HG02885 (cell line): Measurements from ENCODE around the gene PIP4K2A.

ENCODE experiments used
- ATAC-seq: cut with Tn5 transposase; IDR thresholded peaks from one replicate; pipeline ENCODE4 v1.9.1; 2021; ENCODE audit warnings: mild to moderate bottlenecking; ENCODE audit not compliant: unreplicated experiment, poor library complexity

PIP4K2A gene

DNA sequence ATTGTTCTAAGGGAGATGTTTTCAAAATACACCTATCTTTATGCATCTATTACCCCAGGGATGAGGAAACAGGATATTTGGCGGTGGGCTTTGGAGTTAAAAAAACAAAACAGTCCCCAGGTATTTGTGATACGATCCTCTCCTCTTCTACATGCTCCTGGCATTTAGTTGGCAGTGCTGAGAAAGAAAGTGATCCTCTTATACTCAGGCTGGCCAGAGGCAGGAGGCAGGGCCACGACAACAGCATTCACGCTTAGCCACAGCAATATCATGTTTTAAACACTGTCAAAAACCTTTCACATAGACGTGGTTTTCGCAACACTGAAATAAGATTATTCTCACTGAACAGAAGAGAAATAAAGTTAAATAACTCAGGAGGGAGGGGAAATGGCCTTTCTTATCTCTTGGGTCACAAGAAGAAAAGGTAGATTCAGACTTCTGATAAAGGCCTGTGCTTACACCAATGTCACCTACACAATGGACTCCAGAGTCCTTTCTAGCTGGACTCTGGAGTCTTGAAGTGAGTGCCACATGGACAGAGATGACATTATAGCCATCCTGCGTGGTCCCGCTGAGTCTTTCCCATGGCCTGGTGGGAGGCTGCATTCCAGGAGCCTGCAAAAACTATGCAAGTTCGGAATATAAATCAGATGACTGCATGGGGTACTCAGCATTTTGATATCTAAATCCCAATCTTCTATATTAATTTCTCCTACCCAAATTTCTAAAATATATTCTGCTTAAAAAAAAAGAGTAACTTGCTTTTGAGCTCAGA lies 88.7 kb downstream of the PIP4K2A start:
- no peak for ATAC-seq

DNA sequence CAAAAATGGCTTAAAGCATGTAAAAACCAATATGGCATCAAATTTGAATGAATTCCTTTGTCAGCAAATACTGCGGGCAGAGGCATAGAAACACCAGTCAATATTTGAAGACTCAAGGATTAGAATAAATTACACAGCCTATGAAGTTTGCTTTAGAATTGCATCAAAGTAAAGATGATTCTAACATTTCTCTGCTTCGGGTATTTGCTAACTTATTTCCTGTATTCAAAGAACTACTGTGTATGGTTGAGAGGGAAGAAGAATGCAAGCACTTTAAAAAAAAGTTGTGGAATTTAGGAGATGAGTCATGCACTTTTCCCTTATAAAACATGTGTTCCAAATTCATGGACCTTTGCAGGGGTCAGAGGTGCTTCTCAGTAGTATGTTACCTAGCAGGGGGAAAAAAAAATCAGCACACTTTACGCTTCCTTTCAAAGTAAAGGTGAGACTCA lies 90.1 kb downstream of the PIP4K2A start:
- ATAC-seq = no peak

DNA sequence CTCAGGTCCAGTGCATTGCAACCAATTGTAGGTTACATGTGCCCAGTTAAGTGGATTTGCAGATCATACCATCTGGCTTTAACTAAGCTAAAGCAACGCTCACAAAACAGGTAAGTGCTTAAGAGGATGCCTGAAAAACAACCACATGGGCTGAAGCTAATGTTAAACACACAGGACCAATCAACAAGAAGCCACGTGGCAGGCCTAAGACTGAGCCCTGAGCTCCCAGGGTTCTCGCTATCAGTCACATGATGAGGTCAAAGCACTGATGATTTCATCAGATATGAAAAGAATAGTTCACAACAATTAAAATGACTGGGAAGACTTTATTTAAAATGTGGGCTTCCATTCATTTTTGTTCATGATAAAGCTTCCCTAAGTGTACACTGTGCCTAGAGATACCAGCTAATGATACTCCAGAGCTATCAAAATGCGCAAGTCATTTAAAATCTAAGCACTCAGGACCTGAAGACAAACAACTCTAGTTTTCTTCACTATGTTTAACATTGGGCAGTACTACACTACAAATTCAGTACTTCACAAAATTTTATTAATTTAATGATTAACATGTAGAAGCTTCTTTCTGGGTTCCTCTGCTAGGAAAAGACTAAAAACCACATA lies 90.6 kb downstream of the PIP4K2A start:
- ATAC-seq = no peak

DNA sequence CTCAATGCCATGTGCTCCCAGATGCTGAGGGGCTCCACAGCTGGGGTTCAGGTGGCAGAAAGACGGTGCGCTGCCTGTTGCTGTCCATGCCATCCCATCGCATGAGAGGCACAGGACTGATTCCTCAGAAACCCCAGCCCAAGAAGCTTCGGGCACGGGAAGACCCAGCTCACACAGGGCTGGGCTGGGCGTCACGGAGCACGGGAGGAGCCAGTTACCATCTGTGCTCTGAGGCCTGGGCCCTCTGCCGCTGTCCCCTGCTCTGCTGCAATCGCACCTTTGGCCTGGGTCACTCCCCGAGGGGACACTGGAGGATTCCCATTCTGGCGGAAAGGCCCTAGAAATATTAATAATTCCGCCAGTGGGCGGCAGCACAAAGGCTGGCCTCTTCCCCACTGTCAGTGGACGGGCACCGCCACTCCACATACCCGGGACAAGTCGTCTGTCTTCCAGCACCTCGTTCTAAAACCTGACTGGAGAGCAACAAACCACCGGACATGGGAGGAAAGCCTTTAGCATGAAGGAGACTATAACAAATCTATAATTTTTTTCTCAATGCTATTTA lies 92.1 kb downstream of the PIP4K2A start:
- ATAC-seq = no peak

DNA sequence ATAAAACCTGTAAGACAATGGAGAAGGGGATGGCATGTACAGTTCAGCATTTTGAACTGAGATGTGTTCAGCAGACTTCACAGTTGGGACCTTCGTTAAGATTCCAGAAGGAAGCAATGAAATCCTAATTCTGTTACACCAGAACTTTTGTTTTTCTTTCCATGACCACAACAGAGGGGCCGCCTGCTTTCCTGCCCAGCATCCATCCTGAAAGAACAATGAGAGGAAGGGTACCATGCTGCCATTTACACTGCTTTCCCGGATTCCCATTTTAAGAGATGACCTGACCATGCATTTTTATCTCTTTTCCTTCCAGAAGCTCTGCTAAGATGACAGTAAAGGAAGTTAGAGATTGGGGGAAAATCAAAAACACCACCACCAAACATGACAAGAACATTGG lies 92.7 kb downstream of the PIP4K2A start:
- ATAC-seq = no peak

DNA sequence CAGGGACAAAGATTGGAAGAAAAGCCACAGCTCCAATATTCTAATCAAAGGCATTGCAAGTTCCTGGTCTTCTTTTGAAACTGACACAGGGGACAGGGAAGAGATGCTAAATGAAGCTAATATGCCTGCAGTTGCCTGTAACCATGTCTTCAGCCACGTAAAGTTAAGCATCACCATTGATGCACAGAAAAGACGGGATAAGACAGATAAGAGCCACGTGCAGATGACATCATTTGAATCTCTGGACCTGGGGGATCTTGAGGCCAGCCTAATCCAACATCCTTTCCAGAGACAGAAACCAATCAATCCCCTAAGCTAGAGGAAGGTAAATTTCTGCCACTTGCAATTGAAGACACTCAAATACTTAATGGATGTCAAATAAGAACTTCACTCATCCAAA lies 93.4 kb downstream of the PIP4K2A start:
- no peak for ATAC-seq

DNA sequence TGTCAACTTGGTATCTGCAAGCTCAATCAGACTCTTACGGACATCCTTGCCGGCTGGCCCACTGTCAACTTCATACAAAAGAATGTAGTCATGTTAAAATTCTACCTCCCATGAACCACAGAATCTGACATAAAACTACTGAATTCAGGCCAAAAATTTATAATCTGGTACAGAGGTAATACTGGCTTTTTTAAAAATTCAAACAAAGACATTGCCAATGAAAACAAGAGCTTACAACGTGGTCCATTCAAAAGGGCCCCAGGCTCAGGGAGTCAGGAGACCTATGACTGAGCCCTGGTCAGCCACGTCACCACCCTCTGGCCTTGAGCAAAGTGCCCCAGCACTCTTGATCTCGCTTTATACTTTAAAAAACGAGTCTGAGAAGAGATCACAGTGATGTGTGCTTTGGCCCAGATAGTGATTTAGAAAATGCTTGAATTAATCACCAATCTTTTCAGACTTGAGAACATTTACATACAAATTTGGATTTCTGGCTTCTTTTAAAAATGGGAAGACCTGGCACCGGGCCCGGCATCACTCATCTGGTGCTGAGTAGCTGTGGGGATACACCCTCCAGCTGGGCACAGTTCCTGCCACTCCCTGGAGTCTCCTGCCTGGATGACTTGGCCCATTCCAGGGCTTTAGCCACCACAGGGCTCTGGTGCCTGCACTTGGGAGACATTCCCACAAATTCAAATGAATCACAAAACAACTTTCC lies 94.1 kb downstream of the PIP4K2A start:
- no peak for ATAC-seq

DNA sequence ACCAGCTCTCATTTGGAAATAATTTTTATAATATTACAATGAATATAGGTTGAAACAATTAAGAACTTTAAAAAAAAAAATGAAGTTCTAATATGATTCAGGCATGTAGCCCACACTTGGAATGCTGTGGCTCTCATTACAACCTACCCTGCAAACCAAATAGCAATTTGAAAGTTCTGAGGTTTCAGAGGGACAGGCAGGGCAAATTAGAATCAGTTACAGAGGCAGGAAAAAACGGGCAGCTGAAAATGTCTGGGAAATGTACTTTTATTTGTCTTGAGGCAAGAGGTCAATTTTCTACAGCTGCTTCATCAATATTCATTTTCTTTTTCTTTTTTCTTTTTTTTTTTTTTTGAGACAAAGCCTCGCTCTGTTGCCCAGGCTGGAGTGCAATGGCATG lies 95.3 kb downstream of the PIP4K2A start:
- ATAC-seq = no peak

DNA sequence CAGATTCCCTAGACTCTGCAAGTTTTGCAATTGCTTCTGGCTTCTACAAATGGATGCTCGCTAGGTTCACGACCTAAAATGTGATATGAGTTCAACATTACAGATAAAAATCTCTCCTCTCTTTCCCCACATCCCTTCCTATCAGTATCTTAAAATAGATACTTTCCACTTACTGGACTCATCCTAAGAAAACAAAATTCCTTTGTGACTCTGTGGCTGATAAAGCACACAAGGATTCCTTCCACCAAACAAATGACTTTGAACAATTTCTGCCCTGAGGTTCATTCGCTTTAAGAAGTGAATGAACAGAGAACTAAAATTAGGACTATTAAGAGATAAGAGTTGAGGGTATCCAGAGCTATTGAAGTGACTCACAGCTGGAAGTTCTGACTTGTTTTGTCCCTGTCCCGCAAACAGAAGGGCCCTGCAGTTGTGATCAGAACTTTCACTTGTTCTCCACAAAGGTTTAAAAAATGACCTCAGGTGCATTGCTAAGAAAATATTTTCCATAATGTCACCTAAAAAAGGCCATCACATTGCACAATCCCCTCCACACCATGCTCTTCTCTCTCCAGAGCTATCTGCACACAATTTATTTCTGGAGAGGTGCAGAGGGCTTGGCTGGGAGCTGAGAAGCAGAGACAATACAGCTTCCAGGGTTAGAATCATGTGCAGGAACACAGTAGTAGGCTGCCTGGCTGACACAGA lies 96.1 kb downstream of the PIP4K2A start:
- no peak for ATAC-seq

DNA sequence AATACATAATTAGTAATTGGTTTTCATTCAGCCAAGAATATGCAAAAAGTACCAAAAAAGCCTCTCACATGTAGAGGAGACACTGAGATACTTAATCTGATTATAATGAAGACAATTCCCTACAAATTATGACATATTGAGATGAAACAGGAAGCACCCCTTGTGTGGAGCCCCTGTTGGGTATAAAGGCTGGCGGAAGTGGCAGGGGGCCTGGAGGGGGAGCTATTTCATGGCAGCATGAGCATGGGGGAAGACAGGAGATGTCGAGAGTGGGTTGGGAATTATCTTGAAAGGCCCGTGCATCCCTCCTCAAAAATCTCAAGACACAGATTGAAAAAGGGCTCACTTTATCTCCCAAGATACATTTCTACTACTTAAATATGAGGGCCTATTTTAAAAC lies 96.9 kb downstream of the PIP4K2A start:
- no peak for ATAC-seq

DNA sequence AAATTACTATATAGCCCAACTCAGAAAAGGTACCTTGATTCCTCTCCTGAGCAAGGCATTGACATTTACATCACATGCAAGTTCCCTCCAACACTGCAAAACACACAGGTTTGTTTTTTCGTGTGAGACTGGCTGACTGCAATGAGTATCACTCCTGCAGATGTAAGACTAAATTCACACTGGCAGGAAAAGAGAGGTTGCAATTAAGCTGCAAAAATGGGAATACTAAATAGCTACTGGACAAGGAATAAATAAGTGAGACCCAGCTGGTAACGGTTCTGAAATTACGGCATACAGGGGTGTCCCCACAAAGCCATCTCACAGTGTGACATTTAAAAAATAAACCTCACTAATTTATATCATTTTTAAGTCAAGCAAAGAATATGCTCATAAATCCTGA lies 97.3 kb downstream of the PIP4K2A start:
- no peak for ATAC-seq

DNA sequence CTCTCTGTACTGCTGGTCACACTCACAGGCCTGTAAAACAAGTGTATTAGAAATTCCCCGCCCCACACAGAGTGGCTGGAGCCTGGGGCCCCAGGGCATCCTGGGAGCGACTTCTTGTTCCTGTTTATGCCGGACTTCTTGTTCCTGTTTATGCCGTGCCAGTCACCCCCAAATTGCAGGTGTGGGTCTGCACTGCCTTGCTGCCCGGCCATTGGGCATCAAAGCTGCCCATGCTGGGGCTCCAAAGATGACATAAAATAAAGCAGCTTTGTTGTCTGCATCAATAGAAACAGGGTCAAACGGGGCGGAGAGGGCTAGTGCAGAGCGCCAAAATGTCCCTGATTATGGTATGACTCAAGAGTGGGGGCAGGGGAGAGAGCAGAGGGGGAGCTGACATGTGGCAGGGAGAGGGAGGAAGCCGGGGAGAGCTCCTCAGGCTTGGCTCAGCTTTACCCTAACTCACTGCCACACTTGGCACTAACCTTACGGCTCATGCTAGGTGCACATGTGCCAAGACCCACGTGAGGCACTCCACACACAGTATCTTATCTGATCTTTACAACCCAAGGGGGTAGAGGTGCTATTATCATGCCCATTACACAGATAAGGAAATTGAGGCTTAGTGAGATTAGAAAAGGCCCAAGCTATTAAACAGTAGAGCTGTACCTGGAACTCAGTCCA lies 98.4 kb downstream of the PIP4K2A start:
- ATAC-seq = peak; percentile 77

DNA sequence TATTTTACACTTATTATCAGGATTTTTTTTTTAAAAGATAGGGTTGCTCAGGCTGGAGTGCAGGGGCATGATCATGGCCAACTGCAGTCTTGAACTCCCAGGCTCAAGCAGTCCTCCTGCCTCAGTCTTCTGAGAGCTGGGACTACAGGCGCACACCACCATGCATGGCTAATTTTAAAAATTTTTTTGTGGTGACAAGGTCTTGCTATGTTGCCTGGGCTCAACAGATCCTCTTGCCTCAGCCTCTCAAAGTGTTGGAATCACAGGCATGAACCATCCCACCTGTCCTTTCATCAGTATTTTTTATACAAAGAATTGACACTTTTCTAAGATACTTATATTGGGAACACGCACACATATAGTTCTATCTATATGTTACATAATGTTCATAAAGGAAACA lies 99.3 kb downstream of the PIP4K2A start:
- ATAC-seq = no peak

DNA sequence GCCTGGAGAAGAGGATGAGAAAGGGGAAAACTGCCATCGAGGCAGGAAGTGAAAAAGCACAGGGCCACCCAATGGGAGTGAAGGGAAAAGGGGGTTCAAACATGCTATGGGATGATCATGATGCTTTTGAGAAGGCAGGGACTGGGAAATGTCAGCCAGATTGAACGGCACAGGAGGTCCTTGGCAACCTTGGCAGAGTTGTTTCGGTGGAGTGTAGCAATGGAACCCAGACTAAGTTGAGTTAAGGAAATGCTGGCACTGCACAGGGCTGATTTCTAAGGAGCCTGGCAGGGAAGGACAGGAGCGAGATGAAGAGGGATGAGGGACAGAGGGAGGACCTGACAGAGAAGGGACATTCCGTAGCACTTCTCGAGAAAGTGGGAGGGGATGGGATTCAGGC lies 101.4 kb downstream of the PIP4K2A start:
- ATAC-seq = no peak

DNA sequence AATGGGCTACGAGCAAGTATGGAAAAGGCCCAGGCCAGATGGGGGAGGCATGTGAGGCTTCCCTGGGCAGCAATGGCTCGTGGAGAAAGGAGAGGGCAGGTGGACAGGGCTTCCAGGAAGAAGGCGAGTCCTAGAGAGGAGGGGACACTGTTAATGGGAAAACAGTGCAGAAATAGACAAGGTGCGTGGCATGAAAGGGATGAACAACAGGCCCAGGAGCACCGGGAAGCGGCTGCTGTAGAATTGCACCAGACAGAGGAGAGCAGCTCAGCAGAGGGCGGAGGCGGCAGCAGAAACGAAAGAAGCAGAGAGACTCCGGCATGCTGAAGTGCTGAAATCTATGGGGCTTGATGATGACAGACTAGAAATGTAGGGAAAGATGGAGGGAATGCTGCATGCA lies 102.1 kb downstream of the PIP4K2A start:
- ATAC-seq = no peak

DNA sequence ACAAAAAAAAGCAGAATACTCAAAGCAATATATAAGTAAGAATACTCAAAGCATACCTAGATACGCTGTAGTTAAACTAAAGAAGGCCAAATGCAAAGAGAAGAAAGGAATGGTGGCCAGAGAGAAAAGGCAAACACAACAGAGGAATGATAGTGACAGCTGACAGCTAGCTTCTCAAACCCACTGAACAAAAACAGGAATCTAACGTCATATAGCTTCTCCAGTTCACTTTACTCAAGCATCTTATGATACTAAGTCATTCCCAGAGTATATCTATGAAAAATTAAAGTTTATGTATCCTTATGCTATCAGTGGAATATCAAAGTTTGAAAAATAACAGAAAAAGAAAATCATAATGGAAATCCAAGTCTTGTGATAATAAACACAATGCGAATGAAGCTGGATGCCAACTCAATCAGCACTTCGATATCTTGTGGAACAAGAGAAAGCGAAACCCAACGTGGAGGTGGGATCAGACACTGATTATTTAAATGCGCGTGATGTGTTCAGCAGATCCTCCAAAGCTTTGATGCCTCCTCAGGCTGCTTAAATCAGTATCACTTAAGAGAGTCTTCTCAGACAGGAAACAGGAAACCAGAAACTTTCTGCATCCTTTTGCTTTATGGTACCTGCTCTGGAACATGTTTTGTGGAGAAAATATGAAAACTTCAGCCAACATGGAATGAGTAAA lies 102.8 kb downstream of the PIP4K2A start:
- ATAC-seq = peak; percentile 49

DNA sequence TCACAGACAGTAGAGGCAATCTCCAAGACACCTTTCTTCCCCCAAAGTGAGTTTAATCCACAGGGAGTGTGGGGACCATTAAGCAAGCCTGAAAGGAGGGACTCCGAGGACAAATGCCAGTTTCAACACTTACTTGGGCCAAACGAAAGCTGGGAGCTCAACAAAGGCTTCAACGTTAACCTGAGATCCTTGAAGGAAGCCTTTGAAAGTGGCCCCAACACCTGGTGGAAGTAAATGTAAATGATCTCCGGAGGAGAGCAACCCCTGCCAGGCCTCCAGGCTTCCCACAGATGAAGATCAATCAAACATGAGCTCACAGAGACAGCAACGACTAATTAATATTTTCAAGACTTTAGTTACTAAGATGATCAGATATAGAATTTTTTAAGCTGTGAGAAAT lies 103.8 kb downstream of the PIP4K2A start:
- ATAC-seq = no peak

DNA sequence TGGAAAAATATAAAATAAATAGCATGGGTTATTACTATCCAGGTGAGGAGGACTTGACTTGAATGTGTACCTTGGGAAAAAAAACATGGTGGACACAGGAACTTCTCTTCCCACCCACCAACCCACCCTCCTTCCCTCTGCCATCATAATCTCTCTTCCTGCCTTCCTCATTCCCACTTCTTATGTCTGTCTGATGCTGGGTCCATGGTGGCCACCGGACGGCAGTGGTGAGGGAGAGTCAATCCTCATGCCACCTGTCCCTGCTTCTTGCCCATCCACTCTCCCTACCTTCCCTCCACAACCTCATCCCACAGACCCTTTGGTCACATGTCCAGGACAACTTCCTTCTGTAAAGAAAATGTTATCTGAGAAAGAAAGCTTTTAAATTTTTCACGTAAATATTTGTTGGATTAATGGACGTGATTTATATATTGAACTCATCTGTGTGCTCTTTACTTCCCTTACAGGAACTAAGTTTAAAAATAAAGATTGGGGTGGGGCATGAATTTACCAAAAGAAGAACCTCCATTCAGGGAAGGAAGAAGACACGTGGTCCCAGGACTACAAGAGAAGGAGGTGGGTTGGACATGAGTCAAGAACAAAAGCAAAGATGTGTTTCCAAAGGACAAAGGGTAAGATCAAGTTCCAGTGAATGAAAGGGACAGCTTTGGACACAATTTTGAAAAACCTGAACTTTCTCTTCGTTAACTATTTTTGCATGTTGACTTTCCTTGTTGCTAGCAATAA lies 104.5 kb downstream of the PIP4K2A start:
- ATAC-seq = no peak

DNA sequence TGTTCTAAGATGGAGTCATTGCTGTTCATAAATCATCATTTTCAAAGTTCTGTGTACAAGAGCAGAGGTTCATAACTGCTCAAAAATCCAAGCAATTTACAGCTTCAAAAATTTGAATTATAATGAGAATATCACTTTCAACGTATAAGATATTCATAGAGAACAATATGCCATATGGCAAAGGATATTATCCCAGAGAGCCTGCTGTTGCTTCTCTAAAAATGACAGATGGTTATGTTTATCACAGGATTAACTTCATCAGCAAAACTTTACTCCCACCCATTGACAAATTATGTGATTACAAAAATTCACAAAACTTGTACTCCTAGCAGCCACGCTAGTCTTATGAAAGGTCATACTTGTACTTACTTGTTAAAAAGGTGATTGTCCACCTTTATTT lies 105.1 kb downstream of the PIP4K2A start:
- ATAC-seq = no peak
